Heart right ventricle (tissue), 16 donors: ENCODE data around the gene WDR12. TPM values are rescaled to one million over a fixed set of nuclear protein-coding genes. Genes with fewer than 3 reads are reported as not detected.

Experiments used
- ATAC-seq, 8 donors: fragments of 200-7000 bp; cut with Tn5 transposase; one replicate each; pipeline ENCODE4 v1.9.1; 2020; ENCODE audit warnings: mild to moderate bottlenecking in 8 of 8, moderate library complexity in 8 of 8, moderate number of reproducible peaks in 1 of 8
- DNase-seq, 2 donors: peaks; one replicate each; pipeline ENCODE4 v3.0.0-alpha.2; 2020
- H3K27ac ChIP-seq, 10 donors: fragments of 200-600 bp; sonication (generic) in 2 of 10; one replicate each; pipeline versions ENCODE4 v1.5.0 to v1.8.0; 2020 to 2022; ENCODE audit warnings: mild to moderate bottlenecking in 3 of 10
- H3K27me3 ChIP-seq, 7 donors: fragments of 200-600 bp; one replicate each; pipeline ENCODE4 v1.8.0; 2021 to 2022; ENCODE audit warnings: mild to moderate bottlenecking in 2 of 7
- H3K36me3 ChIP-seq, 9 donors: fragments of 200-600 bp; sonication (generic) in 1 of 9; one replicate each; pipeline versions ENCODE4 v1.5.0 to v1.8.0; 2020 to 2022; ENCODE audit warnings: mild to moderate bottlenecking in 2 of 9
- H3K4me1 ChIP-seq, 9 donors: fragments of 200-600 bp; sonication (generic) in 1 of 9; one replicate each; pipeline versions ENCODE4 v1.5.0 to v1.8.0; 2020 to 2022; ENCODE audit warnings: mild to moderate bottlenecking in 4 of 9
- H3K4me3 ChIP-seq, 10 donors: fragments of 200-600 bp; sonication (generic) in 2 of 10; one replicate each; pipeline versions ENCODE4 v1.5.0 to v1.8.0; 2020 to 2022; ENCODE audit warnings: mild to moderate bottlenecking in 7 of 10, moderate library complexity in 2 of 10
- H3K9me3 ChIP-seq, 11 donors: fragments of 200-600 bp in 10 of 11; sonication (generic) in 2 of 11; one replicate each; pipeline versions ENCODE4 v1.5.0 to v1.8.0; 2013 to 2022; ENCODE audit warnings: mild to moderate bottlenecking in 2 of 11, control low read depth in 1 of 11, moderate library complexity in 1 of 11
- WGBS, 2 donors: extraction: QIAGEN DNeasy Blood & Tissue Kit; methylation state at CpG; one replicate each; pipeline ENCODE4 v1.1.7; 2013; ENCODE audit warnings: inconsistent platforms in 1 of 2; 5-methylcytosine and 5-hydroxymethylcytosine counted together
- intact Hi-C, 10 donors: fragments of 100-400 bp; cut with DNase I; formaldehyde crosslinking; loops; one replicate each; pipeline versions ENCODE4 v1.11.1 to v1.14.2; 2022
- polyA plus RNA-seq, 2 donors: library from polyadenylated mRNA; stranded (reverse); fragments of 200-250 nt; gene quantifications; one replicate each; pipeline ENCODE4 v1.2.3, GENCODE V29; 2013
- total RNA-seq, 10 donors: library from RNA; stranded (reverse); fragmentation: NEBNext Ultra II Directional in 3 of 10; extraction: Animal tissue kit (Norgen Biotek cat#: 25700) in 3 of 10; gene quantifications; one replicate each; pipeline versions ENCODE4 v1.2.1 to v1.2.4, GENCODE V29; 2021 to 2023
- TF ChIP-seq, protein P1 (sequence below), 9 donors: fragments of 200-600 bp; sonication (generic) in 2 of 9; IDR thresholded peaks; one replicate each; pipeline versions ENCODE4 v1.5.0 to v1.8.0; 2021 to 2022; ENCODE audit warnings: antibody characterized with exemption in 9 of 9, mild to moderate bottlenecking in 5 of 9, moderate library complexity in 1 of 9
- donor health status: Arrhythmogenic right ventricular cardiomyopathy.
- donor health status: ischemic (EF 13 %, LVEDD 7.1; RV severe dilation, severe dysfunction).
- donor health status: healthy with polysubstance abuse.
- donor health status: DM: no; HTN: yes; CAD: no.
- donor health status: DM: no; HTN: no; CAD: no.
- donor health status: ischemic (EF 25% LVEDD 6.9; RV normal size, moderate dysfunction).
- donor health status: ischemic (EF 25% LVEDD 5.7; RV mildly dilated, moderate dysfunction).
- donor health status: healthy.
- donor health status: DM: yes; HTN: yes; CAD: no.
- donor health status: Ischemic cardiomyopathy.
- donor health status: ischemic (EF 35%, LVEDD 5.7; RV mildly dilated, moderate dysfunction).
- donor health status: nonischemic (EF 11% LVEDD 7.7; RV severe dilation, severe dysfunction).
- donor health status: DM: yes; HTN: yes; CAD: no.
- donor health status: PGD.
- donor health status: ischemic (EF 29% LVEDD 5.4; RV normal size, mild dysfunction).
- donor health status: nonischemic (EF 23%, LVEDD 6.1; RV moderate dilation, normal function).

WDR12 gene
- total and polyA plus RNA-seq, 12 donors, result 15.4 to 52.6 (median 44.3) TPM

DNA sequence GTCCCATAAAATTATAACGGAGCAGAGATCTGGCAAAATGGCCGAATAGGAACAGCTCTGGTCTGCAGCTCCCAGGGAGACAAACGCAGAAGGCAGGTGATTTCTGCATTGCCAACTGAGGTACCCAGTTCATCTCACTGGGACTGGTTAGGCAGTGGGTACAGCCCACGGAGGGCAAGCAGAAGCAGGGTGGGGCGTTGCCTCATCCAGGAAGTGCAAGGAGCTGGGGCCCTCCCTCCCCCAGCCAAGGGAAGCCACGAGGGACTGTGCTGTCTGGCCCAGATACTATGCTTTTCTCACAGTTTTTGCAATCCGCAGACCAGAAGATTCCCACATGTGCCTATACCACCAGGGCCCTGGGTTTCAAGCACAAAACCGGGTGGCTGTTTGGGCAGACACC is 62.7 kb downstream of the WDR12 start:
- Histone ChIP-seq H3K9me3 (peaks cover 0 to 6% (median 0%) of the 10 kb centered on the region in 11 donors), H3K27ac (no peak overlapping the region), H3K4me1 (peaks cover 0 to 8% (median 0%) of the 10 kb centered on the region in 9 donors), H3K4me3 (no peak overlapping the region), H3K36me3 (peaks cover 0 to 5% (median 0%) of the 10 kb centered on the region in 9 donors), H3K27me3 (no peaks in the 10 kb centered on the region)
- no peak for ATAC-seq
- intact Hi-C loops, result no loop called here
- DNase-seq, result no peak
- WGBS, 2 donors, result 66 to 72% methylated on average over 8 of the region's 8 CpGs
- TF ChIP-seq, protein P1, sequence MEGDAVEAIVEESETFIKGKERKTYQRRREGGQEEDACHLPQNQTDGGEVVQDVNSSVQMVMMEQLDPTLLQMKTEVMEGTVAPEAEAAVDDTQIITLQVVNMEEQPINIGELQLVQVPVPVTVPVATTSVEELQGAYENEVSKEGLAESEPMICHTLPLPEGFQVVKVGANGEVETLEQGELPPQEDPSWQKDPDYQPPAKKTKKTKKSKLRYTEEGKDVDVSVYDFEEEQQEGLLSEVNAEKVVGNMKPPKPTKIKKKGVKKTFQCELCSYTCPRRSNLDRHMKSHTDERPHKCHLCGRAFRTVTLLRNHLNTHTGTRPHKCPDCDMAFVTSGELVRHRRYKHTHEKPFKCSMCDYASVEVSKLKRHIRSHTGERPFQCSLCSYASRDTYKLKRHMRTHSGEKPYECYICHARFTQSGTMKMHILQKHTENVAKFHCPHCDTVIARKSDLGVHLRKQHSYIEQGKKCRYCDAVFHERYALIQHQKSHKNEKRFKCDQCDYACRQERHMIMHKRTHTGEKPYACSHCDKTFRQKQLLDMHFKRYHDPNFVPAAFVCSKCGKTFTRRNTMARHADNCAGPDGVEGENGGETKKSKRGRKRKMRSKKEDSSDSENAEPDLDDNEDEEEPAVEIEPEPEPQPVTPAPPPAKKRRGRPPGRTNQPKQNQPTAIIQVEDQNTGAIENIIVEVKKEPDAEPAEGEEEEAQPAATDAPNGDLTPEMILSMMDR (IDR thresholded peaks at IDR 0.05), result no peak

DNA sequence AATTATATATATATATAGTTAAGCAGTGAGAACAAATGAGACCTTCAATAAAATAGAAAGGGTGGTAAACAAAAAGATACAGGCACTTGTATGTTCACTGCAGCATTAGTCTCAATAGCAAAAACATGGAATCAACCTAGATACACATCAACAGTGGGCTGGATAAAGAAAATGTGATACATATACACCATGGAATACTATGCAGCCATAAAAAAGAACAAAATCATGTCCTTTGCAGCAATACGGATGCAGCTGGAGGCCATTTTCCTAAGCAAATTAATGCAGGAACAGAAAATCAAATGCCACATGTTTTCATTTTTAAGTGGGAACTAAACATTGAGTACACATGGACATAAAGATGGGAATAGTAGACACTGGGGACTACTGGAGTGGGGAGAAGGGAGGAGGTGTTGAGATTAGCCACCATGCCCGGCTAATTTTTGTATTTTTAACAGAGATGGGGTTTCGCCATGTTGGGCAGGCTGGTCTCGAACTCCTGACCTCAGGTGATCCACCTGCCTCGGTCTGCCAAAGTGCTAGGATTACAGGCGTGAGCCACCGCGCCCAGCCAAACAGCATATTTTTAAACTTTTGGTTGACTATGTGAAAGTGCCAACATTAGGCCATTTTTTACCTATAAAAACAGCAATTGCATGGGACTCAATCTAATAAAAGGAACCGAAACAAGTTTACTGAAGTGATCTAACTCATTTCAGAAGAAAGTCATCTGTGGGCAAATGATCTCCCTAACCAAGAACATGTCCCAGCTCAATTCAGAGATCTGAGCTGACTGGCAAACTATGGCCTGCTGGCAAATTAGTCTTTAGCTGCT is 63.6 kb downstream of the WDR12 start:
- intact Hi-C loops, result no loop called here
- DNase-seq, result no peak
- peaks cover 0 to 13% (median 0%) of the 10 kb centered on the region in 9 donors for H3K36me3 ChIP-seq
- peaks cover 0 to 8% (median 0%) of the 10 kb centered on the region in 9 donors for H3K4me1 ChIP-seq
- H3K9me3 ChIP-seq, result peaks cover 0 to 15% (median 4%) of the 10 kb centered on the region in 11 donors
- TF ChIP-seq, protein P1 (IDR thresholded peaks at IDR 0.05), result no peak
- no peak overlapping the region for H3K27ac ChIP-seq
- no peak for ATAC-seq
- no peak overlapping the region for H3K4me3 ChIP-seq
- 96 to 98% methylated on average over 9 of the region's 9 CpGs for WGBS, 2 donors
- no peaks in the 10 kb centered on the region for H3K27me3 ChIP-seq

DNA sequence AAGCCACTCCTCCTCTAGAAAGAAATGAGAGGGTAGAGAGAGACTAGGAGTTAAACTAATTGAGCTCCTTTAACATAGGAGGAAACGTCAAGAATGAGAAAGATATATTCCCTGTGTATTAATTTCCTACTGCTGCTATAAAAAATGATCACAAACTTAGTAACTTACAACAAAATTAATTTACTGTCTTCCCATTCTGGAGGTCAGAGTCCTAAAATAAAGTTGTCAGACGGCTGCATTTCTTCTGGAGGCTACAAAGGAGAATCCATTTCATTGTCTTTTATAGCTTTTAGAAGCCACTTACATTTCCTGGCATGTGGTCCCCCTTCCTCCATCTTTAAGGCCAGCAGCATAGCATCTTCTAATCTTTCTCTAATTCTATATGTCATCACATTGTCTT is 66.8 kb downstream of the WDR12 start:
- H3K9me3 ChIP-seq, result peaks cover 0 to 30% (median 9%) of the 10 kb centered on the region in 11 donors
- H3K4me3 ChIP-seq, result no peak overlapping the region
- ATAC-seq, result no peak
- no peak for DNase-seq
- no peaks in the 10 kb centered on the region for H3K27me3 ChIP-seq
- H3K27ac ChIP-seq, result no peak overlapping the region
- intact Hi-C loops, result no loop called here
- peaks cover 0 to 13% (median 0%) of the 10 kb centered on the region in 9 donors for H3K36me3 ChIP-seq
- TF ChIP-seq, protein P1 (IDR thresholded peaks at IDR 0.05), result no peak
- 80 to 95% methylated on average over 2 of the region's 2 CpGs for WGBS, 2 donors
- peaks cover 0 to 8% (median 0%) of the 10 kb centered on the region in 9 donors for H3K4me1 ChIP-seq

DNA sequence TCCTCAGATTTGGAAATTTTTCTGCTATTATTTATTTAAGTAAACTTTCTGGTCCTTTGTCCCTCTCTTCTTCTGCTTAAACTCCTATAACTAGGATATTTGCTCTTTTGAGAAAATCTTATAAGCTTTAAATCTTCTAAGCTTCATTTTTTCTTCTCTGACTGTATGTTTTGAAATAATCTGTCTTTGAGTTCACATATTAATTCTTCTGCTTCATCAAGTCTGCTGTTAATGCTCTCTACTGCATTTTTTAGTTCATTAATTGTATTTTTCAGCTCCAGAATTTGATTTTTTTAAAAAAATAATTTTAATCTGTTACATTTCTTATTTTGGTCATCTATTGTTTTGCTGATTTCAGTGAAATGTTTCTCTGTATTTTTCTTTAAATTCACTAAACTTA is 68.8 kb downstream of the WDR12 start:
- Histone ChIP-seq H3K27ac (no peak overlapping the region), H3K36me3 (peaks cover 0 to 13% (median 0%) of the 10 kb centered on the region in 9 donors), H3K27me3 (no peaks in the 10 kb centered on the region), H3K4me1 (no peaks in the 10 kb centered on the region), H3K4me3 (no peak overlapping the region), H3K9me3 (peaks cover 0 to 26% (median 9%) of the 10 kb centered on the region in 11 donors)
- no peak for ATAC-seq
- DNase-seq, result no peak
- intact Hi-C loops, result no loop called here
- TF ChIP-seq, protein P1 (IDR thresholded peaks at IDR 0.05), result no peak
